Measurements from ENCODE around the gene OR10H3.
"Not testable (repeated sequence)": the region's sequence is repeated elsewhere in the genome, so short reads cannot be mapped to it uniquely, and the experiment has no call there.

GRCh38 chr19:15774159-15774558 is 36.4 kb downstream of the OR10H3 start:
- not testable (repeated sequence) for TF ChIP-seq CTCF, POLR2A (IDR thresholded peaks at IDR 0.05)

Measured in uterus (tissue), 2 donors.